Measurements from ENCODE around the gene PAXX. TPM values are rescaled to one million over a fixed set of nuclear protein-coding genes. Genes with fewer than 3 reads are reported as not detected.
A peak's percentile ranks its signal among the peaks of the same experiment; 100 is the strongest.

The PAXX gene
- 13.6 TPM for total RNA-seq

DNA sequence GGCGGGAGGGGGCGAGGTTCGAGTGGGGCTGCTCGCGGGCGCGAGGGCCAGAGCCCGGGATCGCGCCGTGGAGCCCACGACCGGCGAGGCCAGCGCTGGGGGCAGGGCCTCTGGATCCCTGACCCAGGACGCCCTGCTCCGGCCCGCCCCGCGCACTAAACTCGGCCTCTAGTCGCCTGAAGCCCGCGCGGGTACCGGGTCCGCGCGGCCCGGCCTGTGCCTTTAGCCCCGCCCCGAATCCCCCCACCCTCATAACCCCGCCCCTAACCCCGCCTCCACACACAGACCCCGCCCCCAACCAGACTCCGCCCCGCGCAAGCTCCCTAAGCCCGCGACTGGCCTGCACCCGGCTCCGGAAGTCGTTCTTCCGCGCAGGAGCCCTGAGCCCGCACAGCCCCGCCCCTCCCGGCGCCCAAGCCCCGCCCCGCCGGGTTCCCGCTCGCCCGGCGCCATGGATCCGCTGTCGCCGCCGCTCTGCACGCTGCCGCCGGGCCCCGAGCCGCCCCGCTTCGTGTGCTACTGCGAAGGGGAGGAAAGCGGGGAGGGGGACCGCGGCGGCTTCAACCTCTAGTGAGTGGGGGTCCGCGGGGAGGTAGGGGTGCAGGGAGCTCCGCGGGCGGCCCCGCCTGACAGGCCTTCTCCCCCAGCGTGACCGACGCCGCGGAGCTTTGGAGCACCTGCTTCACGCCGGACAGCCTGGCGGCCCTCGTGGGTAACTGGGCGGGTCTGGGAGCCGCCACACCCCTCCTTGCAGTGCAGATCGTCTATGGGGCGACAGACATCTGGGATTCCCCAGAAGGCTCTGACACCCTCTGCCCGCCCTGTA lies at the start of gene PAXX:
Gene PAXX, plus strand, starts transcription at position 430 of the 826 bp plus-strand sequence. Its CDS starts 22 bp downstream, at position 452.
- DNase-seq = peak; percentile 91

- no peak for DNase-seq
Measured at GRCh38 chr9:136942881-136943230, 49.4 kb upstream of the PAXX start.

DNA sequence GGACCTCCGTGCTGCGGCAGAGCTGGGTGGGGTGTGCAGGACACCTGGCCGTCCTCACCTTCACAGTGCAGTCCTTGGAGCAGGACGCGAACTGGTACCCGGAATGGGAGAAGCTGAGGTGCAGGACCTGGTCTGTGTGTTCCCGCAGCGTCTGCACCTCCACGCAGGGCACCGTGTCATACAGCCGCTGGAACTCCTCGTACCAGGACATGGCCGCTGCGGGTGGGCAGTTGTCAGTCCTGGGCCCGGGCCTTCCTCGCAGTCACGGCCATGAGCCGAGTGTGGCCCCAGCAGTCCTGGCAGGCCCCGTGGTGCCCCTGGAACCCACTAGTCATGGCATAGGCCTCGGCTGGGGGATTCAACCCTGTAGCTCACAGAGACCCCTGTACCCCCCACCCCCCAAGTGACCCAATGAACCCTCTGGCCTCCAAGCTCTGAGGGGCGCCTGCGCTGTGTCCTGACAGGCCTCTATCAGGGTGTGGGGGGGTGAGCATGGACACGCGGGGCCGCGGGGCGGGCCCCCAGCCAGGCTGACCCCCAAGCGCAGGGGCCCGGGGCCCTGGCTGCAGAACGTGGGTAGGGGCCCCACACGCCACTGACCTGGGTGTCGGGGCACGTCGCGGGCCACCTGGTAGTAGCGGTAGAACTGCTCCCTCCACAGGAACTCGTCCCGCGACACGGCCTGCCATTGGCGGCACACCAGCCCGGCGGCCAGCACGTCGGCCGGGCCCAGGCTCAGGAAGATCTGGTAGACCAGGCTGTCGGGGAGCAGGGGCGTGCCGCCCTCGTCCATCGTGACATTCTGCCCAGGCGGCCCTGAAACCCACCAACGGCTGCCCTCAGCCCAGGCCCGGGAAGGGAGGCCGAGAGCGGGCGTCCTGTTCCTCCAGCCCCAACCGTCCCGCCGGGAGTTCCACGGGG lies 48.7 kb upstream of the PAXX start:
- no peak for DNase-seq

GRCh38 chr9:136944212-136944518 lies 48.1 kb upstream of the PAXX start:
- no peak for DNase-seq

DNA sequence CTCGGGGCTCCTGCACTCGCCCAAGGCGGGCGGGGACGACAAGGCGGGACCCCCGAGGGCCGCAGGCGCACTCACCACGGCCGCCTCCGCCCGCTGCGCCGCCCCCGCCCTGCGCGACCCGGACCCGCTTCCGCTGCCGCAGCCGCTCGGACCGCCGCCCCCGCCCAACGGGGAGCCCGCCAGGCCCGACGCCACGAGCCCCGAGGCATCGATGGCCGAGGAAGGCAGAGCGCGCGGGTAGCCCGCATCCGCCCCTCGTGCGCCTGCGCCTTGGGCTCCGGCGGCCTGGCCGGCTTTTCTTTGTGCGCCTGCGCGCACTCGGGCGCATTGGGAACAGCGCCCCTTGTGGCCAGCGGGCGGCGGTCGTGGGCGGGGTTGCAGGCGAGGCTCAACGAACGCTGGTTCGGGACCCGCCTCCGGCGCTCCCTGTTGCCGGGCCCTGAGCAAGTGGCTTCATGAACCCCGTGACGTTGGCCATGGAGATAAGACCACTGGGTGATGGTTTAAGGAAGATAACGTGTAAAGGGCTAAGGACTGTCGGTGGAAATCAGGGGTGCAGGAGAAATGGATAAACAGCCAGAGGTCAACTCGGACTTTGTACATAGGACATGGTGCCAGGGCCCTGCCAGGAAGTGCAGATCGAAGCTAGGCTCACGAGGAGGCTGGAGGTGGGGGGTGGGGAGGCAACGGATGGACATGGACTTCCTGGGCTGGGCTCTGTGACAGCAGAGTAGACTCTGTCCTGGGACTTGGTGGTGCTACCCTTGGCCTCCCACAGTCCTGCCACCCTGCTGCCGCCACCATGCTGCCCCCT lies 47.5 kb upstream of the PAXX start, which contains the start of the genes C8G and FBXW5:
Gene C8G, plus strand, starts transcription at position 725 of the 814 bp plus-strand sequence. Its CDS starts 78 bp downstream, at position 803.
Gene FBXW5, minus strand, starts transcription at position 220 of the 814 bp plus-strand sequence. CDS start 655 bp downstream, outside the sequence.
- DNase-seq = peak; percentile 88

DNA sequence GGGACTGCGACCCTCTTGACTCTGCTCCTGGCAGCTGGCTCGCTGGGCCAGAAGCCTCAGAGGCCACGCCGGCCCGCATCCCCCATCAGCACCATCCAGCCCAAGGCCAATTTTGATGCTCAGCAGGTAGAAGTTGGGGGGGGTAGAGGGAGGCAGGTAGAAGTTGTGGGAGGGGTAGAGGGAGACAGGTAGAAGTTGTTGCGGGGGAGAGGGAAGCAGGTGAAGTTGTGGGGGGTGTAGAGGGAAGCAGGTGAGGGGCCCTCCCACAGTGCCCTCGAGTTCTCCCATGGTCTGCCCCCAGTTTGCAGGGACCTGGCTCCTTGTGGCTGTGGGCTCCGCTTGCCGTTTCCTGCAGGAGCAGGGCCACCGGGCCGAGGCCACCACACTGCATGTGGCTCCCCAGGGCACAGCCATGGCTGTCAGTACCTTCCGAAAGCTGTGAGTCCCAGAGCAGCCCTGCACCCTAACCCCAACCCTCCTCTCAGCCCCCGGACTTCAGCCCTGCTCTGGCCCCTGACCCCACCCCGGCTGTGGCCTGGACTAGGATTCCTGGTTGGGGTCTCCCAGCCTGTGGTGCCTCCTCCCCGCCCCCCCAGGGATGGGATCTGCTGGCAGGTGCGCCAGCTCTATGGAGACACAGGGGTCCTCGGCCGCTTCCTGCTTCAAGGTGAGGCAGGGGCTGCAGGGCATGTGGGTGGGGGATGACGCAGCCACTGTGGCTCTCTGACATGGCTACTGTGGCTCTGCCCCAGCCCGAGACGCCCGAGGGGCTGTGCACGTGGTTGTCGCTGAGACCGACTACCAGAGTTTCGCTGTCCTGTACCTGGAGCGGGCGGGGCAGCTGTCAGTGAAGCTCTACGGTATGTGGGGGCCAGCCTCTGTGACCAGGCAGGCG lies 46.6 kb upstream of the PAXX start:
- no peak for DNase-seq

GRCh38 chr9:136946228-136947027 lies 45.8 kb upstream of the PAXX start:
- DNase-seq = no peak

DNA sequence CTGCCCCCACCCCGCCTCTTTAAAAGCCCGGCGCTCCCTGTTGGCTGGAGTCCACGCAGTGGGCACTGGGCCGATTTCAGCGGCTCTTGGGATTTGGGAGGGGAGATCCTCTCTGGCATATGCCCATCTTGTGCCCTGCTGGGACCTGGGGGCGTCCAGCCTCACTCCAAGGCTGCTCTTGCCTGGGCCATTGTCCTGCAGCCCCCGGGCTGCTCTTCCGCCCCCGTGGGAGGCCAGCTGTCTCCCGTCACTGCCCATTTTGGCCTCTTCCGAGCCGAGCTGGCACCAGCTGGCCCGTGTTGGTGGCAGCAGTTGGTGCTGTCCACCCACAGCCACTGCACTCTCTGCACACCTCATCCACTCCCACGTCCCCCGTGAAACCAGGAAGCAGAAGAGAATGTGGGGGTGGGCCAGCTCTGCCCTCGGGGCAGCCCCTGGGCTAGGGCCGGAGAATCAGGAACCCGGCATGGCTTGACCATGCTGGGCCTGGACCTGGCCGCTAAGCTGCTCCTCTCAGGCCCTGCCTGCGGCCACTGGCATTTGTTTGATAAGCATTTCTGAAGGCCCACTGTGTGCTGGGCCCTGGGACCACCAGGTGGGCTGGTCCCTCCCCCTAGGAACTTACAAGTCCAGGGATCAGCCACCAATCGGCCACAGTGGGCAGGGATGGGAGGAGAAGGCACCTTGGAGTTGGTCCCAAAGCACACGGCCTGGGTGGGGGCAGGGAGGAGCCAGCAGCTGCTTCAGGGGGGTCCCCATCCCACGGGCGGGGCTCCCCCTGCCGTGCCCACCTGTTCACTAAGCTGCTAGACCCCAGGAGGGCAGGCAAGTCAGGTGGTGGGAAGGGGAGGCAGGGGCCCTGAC lies 45.0 kb upstream of the PAXX start:
- DNase-seq = no peak

- DNase-seq = peak; percentile 38
Measured at GRCh38 chr9:136947955-136948510, 44.2 kb upstream of the PAXX start.

DNA sequence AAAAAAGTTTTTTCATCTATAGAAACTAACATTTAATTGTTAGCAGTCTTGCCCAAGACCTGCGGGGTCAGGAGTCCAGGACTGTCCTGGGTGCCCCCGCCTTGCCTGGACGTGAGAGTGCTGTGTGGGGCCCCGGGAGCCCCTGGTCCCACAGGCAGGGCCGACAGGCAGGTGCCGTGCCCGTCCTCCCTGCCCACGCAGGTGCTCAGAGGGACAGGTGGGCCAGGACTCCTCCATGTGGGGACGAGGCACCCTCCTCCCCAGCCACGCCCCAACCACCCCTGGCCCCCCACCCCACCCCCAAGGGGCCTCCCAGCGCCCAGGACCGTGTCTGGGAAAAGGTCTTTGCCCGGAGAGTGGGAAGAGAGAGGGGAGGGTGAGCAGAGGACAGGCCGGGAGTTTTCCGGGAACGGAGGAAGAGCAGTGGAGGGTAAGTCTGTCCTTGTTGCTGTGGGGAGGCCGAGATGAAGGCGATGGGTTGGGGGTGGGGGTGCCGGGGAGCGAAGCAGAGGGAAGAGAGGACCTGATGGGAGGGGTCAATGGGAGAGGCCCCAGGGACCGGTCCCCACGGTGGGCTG lies 42.9 kb upstream of the PAXX start:
- no peak for DNase-seq

GRCh38 chr9:136949817-136950655 lies 42.2 kb upstream of the PAXX start:
- peak; percentile 94 for DNase-seq

- DNase-seq = no peak
Measured at GRCh38 chr9:136950656-136951276, 41.5 kb upstream of the PAXX start.

DNA sequence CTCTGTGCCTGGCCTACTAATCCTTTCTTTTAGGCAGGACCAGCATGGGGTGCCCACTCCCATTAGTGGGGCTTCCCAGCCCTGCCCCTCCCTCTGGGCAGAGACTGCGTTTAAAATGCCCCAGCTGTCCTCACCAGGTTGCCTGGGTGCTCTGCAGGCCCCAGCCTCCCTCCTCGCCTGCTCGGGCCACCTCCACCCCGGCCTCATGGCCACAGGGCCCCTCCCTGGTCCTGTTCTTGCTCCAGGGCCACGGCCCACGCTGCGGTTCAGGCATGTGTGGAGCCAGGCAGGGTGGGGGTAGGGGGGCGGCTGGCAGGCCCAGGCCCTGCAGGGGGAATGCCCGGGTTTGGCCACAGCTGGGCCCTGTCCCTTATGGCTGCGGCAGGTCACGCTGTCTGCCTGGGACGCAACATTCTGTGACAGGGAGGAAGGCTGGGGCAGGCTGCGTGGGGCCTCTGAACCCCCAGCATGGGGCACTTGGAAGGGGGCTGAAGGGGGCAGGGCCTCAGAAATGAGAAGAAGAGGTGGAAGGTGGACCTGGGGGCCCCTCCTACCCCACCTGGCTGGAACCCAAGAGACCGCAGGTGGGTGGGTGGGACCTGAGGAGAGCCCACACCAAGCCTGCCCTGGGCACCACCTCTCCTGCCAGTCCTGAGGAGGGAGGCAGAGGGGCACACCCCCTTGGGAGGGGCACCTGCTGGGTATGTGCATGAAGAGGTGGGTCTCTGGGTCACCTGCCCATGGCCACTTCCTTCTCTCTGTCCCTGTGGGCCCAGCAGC lies 40.5 kb upstream of the PAXX start, which contains the start of gene LCN12:
Gene LCN12, plus strand, starts transcription at position 733 of the 780 bp plus-strand sequence. CDS start 55 bp downstream, outside the sequence.
- no peak for DNase-seq

DNA sequence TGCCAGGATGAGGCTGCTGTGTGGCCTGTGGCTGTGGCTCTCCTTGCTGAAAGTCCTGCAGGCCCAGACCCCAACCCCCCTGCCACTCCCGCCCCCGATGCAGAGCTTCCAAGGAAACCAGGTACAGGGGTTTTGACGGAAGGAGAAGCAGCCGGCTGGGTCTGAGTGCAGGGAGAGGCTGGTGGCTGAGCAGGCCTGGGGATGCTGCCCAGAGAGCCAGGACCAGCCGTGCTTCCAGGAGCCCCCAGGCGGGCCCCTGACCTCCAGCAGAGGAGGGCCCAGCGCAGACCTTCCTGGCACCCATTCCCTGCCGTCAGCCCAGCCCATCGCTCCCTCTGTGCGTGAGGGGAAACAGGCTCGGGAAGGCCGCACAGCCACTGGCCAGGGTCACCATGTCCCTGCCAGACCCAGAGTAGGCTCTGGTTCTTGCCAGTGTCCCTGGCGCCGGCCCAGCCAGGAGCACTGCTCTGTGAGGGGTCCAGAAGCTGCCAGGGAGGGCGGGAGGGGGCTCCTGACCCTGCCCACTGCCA lies 39.8 kb upstream of the PAXX start:
- no peak for DNase-seq

DNA sequence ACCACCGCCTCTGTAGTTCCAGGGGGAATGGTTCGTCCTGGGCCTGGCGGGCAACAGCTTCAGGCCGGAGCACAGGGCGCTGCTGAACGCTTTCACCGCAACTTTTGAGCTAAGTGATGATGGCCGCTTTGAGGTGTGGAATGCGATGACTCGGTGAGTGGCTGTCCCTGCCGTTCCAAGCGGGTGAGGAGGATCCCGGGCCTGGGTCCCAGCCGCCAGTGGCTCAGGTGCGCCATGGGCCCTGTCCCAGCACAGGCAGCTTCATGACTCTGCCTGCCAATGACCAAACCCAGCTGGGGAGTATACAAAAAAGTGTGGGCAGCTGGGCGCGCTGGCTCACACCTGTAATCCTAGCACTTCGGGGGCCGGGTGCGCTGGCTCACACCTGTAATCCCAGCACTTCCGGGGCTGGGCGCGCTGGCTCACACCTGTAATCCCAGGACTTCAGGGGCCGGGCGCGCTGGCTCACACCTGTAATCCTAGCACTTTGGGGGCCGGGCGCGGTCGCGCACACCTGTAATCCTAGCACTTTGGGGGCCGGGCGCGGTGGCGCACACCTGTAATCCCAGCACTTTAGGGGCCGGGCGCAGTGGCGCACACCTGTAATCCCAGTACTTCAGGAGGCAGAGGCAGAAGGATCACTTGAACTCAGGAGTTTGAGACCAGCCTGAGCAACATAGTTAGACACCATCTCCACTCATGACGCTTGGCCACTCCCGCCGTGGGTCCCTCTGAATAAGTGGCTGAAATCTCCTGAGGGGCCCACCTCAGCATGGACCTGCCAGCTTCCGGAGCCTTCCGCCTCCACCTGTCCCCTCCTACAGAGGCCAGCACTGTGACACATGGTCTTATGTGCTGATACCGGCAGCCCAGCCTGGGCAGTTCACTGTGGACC lies 39.1 kb upstream of the PAXX start:
- DNase-seq = no peak
